SK-N-SH (cell line): Measurements from ENCODE around the gene ORC4. TPM values are rescaled to one million over a fixed set of nuclear protein-coding genes. Genes with fewer than 3 reads are reported as not detected.

Source experiments
- CTCF ChIA-PET: fragments of 300-600, 350-600 bp; formaldehyde crosslinking; extraction: SDS; loops from one replicate; lab custom pipeline; 2021; lab: Yijun Ruan, JAX
- POLR2A ChIA-PET: fragments of 350-600 bp; sonication (Branson Sonifier 250); formaldehyde crosslinking; extraction: SDS; loops from one replicate; lab custom pipeline; 2020; ENCODE audit warnings: antibody characterized with exemption, inconsistent platforms; lab: Yijun Ruan, JAX
- DNase-seq: peaks from one replicate; pipeline ENCODE4 v3.0.0; 2012
- H2AFZ ChIP-seq: fragments of 200-600 bp; sonication (generic); 2 replicates; pipeline ENCODE4 v1.8.1; 2016; ENCODE audit warnings: antibody characterized with exemption, mild to moderate bottlenecking, low read depth
- H3F3A ChIP-seq: fragments of 200-600 bp; sonication (generic); replicated peaks from 2 replicates; pipeline ENCODE3; 2016; ENCODE audit warnings: antibody characterized with exemption, mild to moderate bottlenecking; ENCODE audit not compliant: insufficient read depth
- H3K27ac ChIP-seq, 2 experiments: fragments of 200-500 bp in 1 of 2; fragments of 200-600 bp in 1 of 2; sonication (Bioruptor generic) in 1 of 2; sonication (generic), shearing (Covaris generic) in 1 of 2; 2 replicates each; pipeline versions ENCODE4 v1.5.1 to v1.6.1; 2014 to 2016; ENCODE audit warnings: low read depth in 2 of 2, inconsistent platforms in 1 of 2, low read length in 1 of 2, mild to moderate bottlenecking in 1 of 2, mixed read lengths in 1 of 2
- H3K27me3 ChIP-seq: fragments of 200-600 bp; sonication (generic), shearing (Covaris generic); 2 replicates; pipeline ENCODE4 v1.6.1; 2016; ENCODE audit warnings: mixed run types; ENCODE audit not compliant: insufficient read depth
- H3K36me3 ChIP-seq, 2 experiments: fragments of 200-500 bp in 1 of 2; fragments of 200-600 bp in 1 of 2; sonication (Bioruptor generic) in 1 of 2; sonication (generic) in 1 of 2; replicated peaks in 1 of 2; 2 replicates each; pipeline versions ENCODE3 to v1.5.1; 2014 to 2016; ENCODE audit warnings: low read length in 1 of 2, mild to moderate bottlenecking in 1 of 2; ENCODE audit not compliant: insufficient read depth in 2 of 2, control insufficient read depth in 1 of 2
- H3K4me1 ChIP-seq, 2 experiments: fragments of 200-500 bp in 1 of 2; fragments of 200-600 bp in 1 of 2; sonication (Bioruptor generic) in 1 of 2; sonication (generic), shearing (Covaris generic) in 1 of 2; 2 replicates each; pipeline versions ENCODE4 v1.5.1 to v1.6.1; 2014 to 2016; ENCODE audit warnings: low read depth in 1 of 2, low read length in 1 of 2, mixed run types in 1 of 2; ENCODE audit not compliant: insufficient read depth in 2 of 2, control insufficient read depth in 1 of 2
- H3K4me2 ChIP-seq: fragments of 200-600 bp; sonication (generic), shearing (Covaris generic); 2 replicates; pipeline ENCODE4 v1.6.1; 2017; ENCODE audit warnings: mixed run types
- H3K4me3 ChIP-seq, 2 experiments: fragments of 200-500 bp in 1 of 2; fragments of 200-600 bp in 1 of 2; sonication (Bioruptor generic) in 1 of 2; sonication (generic), shearing (Covaris generic) in 1 of 2; 2 replicates each; pipeline versions ENCODE4 v1.5.1 to v1.8.1; 2014 to 2016; ENCODE audit warnings: low read depth in 2 of 2, inconsistent platforms in 1 of 2, low read length in 1 of 2, mild to moderate bottlenecking in 1 of 2, mixed read lengths in 1 of 2, moderate library complexity in 1 of 2
- H3K79me2 ChIP-seq: fragments of 200-600 bp; sonication (generic); 2 replicates; pipeline ENCODE4 v1.8.1; 2017; ENCODE audit warnings: mild to moderate bottlenecking; ENCODE audit not compliant: insufficient read depth
- H3K9ac ChIP-seq: fragments of 200-600 bp; sonication (generic); 2 replicates; pipeline ENCODE4 v1.6.1; 2017; ENCODE audit warnings: mixed run types
- H3K9me2 ChIP-seq: fragments of 200-600 bp; sonication (generic); 2 replicates; pipeline ENCODE4 v1.6.1; 2017; ENCODE audit warnings: mixed run types
- H3K9me3 ChIP-seq: fragments of 200-600 bp; sonication (generic); 2 replicates; pipeline ENCODE4 v1.6.1; 2017; ENCODE audit warnings: mixed run types, mild to moderate bottlenecking, moderate library complexity
- H4K20me1 ChIP-seq: fragments of 200-600 bp; sonication (generic); 2 replicates; pipeline ENCODE4 v1.6.1; 2017; ENCODE audit warnings: mild to moderate bottlenecking, mixed run types; ENCODE audit not compliant: insufficient read depth
- CHD2 ChIP-seq: fragments of 150-350 bp; IDR thresholded peaks from 2 replicates; pipeline ENCODE4 v1.6.1; 2018; ENCODE audit warnings: low read length; ENCODE audit not compliant: partially characterized antibody
- EP300 ChIP-seq, 2 experiments: IDR thresholded peaks; 2 replicates each; pipeline versions ENCODE4 v1.4.0 to v1.6.1; 2012; ENCODE audit warnings: borderline replicate concordance in 1 of 2, low read depth in 1 of 2, low read length in 1 of 2
- FOXJ3 ChIP-seq: sonication (generic); formaldehyde crosslinking; IDR thresholded peaks from 2 replicates; pipeline ENCODE4 v1.5.1; 2020; ENCODE audit warnings: mild to moderate bottlenecking, missing genetic modification reagents
- FOXM1 ChIP-seq: IDR thresholded peaks from 2 replicates; pipeline ENCODE4 v1.4.0; 2012; ENCODE audit warnings: low read depth, mild to moderate bottlenecking
- GABPA ChIP-seq: IDR thresholded peaks from 2 replicates; pipeline ENCODE4 v1.4.0; 2012; ENCODE audit warnings: low read depth, mild to moderate bottlenecking
- GATA2 ChIP-seq: sonication (generic); formaldehyde crosslinking; IDR thresholded peaks from 2 replicates; pipeline ENCODE4 v1.5.0; 2020; ENCODE audit warnings: mild to moderate bottlenecking, missing genetic modification reagents
- JUND ChIP-seq: IDR thresholded peaks from 2 replicates; pipeline ENCODE4 v1.4.0; 2012
- MEF2A ChIP-seq: IDR thresholded peaks from 2 replicates; pipeline ENCODE4 v1.4.0; 2012; ENCODE audit warnings: low read depth, borderline replicate concordance
- MXI1 ChIP-seq: IDR thresholded peaks from 2 replicates; pipeline ENCODE4 v1.6.1; 2012; ENCODE audit warnings: mild to moderate bottlenecking, low read depth, low read length, improper control_type of control experiment
- NRF1 ChIP-seq: IDR thresholded peaks from 2 replicates; pipeline ENCODE4 v1.6.1; 2012; ENCODE audit warnings: low read depth, mild to moderate bottlenecking, low read length
- POLR2AphosphoS5 ChIP-seq: IDR thresholded peaks from 2 replicates; pipeline ENCODE4 v1.6.1; 2012; ENCODE audit warnings: low read depth, low read length
- SMC3 ChIP-seq: IDR thresholded peaks from 2 replicates; pipeline ENCODE4 v1.6.1; 2012; ENCODE audit warnings: low read depth, low read length, improper control_type of control experiment
- TAF1 ChIP-seq: IDR thresholded peaks from 2 replicates; pipeline ENCODE4 v1.6.1; 2012; ENCODE audit warnings: low read depth, mild to moderate bottlenecking, low read length, moderate library complexity, borderline replicate concordance
- TCF12 ChIP-seq: IDR thresholded peaks from 2 replicates; pipeline ENCODE4 v1.4.0; 2012
- YY1 ChIP-seq: IDR thresholded peaks from 2 replicates; pipeline ENCODE4 v1.4.0; 2012; ENCODE audit warnings: low read depth, mild to moderate bottlenecking
- polyA plus RNA-seq, 3 experiments: library from polyadenylated mRNA; depleted of rRNA; stranded (reverse); fragments of >200 nt; gene quantifications; 2 replicates each; pipeline ENCODE4 v1.2.3, GENCODE V29; 2012
- TF ChIP-seq, protein P1 (sequence below): fragments of 150-350 bp; IDR thresholded peaks from 2 replicates; pipeline ENCODE4 v1.6.1; 2016; ENCODE audit warnings: mild to moderate bottlenecking, low read depth, low read length
- TF ChIP-seq, protein P2 (sequence below): IDR thresholded peaks from 2 replicates; pipeline ENCODE4; 2012
- TF ChIP-seq, protein P3 (sequence below): IDR thresholded peaks from 2 replicates; pipeline ENCODE4 v1.6.1; 2012; ENCODE audit warnings: mild to moderate bottlenecking, low read depth, low read length, moderate library complexity

ORC4 gene
- polyA plus RNA-seq, 1 of the 3 experiments (the other 2 are of a cell fraction): 15.2 TPM

DNA sequence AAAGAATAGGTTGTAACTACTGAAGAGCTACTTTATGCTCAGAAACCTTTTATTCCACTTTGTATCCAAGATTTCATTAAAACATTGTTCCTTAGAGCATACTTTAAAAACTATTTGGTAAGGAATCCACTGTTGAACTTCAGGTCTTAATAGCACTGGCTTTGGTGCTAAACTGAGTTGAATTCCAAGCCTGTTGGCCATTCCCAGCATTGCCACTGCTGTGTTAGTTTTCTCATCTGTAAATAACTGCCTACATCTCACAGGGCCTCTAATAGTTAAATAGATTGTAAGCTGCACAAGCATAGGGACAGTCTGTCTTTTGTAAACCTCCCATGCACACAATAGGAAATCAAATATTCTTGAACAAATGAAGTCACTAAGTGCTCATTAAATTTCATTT is 86.6 kb downstream of the ORC4 start:
- H3K27me3 ChIP-seq: no peaks in the 10 kb centered on the region
- H4K20me1 ChIP-seq: no peaks in the 10 kb centered on the region
- CTCF ChIA-PET: no interaction called here
- no peak overlapping the region for H3K4me3 ChIP-seq
- POLR2A ChIA-PET: no interaction called here
- H3K79me2 ChIP-seq: no peaks in the 10 kb centered on the region
- H3K9me3 ChIP-seq: no peaks in the 10 kb centered on the region
- H2AFZ ChIP-seq: no peak overlapping the region
- H3K9ac ChIP-seq: no peak overlapping the region
- no peaks in the 10 kb centered on the region for H3K4me1 ChIP-seq
- H3K4me2 ChIP-seq: no peak overlapping the region
- H3F3A ChIP-seq: peaks cover 20% of the 10 kb centered on the region
- no peak for DNase-seq
- no peak overlapping the region for H3K27ac ChIP-seq
- H3K9me2 ChIP-seq: no peaks in the 10 kb centered on the region
- H3K36me3 ChIP-seq: peaks cover 36 to 69% of the 10 kb centered on the region in 2 experiments
- TF ChIP-seq FOXJ3 (CRISPR knock-in tag) (no peak), GABPA (no peak), MEF2A (no peak), YY1 (no peak), CHD2 (no peak), MXI1 (no peak), SMC3 (no peak), FOXM1 (no peak), NRF1 (no peak), POLR2AphosphoS5 (no peak), EP300 (IDR thresholded peaks at IDR 0.05; ENCODE audit: borderline replicate concordance in 1 of 2, low read depth in 1 of 2, low read length in 1 of 2) (no peak), TCF12 (no peak), TAF1 (no peak), JUND (no peak), GATA2 (CRISPR knock-in tag) (no peak)
- TF ChIP-seq, protein P1, sequence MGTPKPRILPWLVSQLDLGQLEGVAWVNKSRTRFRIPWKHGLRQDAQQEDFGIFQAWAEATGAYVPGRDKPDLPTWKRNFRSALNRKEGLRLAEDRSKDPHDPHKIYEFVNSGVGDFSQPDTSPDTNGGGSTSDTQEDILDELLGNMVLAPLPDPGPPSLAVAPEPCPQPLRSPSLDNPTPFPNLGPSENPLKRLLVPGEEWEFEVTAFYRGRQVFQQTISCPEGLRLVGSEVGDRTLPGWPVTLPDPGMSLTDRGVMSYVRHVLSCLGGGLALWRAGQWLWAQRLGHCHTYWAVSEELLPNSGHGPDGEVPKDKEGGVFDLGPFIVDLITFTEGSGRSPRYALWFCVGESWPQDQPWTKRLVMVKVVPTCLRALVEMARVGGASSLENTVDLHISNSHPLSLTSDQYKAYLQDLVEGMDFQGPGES: no peak
- TF ChIP-seq, protein P2, sequence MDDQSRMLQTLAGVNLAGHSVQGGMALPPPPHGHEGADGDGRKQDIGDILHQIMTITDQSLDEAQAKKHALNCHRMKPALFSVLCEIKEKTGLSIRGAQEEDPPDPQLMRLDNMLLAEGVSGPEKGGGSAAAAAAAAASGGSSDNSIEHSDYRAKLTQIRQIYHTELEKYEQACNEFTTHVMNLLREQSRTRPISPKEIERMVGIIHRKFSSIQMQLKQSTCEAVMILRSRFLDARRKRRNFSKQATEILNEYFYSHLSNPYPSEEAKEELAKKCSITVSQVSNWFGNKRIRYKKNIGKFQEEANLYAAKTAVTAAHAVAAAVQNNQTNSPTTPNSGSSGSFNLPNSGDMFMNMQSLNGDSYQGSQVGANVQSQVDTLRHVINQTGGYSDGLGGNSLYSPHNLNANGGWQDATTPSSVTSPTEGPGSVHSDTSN: no peak
- TF ChIP-seq, protein P3, sequence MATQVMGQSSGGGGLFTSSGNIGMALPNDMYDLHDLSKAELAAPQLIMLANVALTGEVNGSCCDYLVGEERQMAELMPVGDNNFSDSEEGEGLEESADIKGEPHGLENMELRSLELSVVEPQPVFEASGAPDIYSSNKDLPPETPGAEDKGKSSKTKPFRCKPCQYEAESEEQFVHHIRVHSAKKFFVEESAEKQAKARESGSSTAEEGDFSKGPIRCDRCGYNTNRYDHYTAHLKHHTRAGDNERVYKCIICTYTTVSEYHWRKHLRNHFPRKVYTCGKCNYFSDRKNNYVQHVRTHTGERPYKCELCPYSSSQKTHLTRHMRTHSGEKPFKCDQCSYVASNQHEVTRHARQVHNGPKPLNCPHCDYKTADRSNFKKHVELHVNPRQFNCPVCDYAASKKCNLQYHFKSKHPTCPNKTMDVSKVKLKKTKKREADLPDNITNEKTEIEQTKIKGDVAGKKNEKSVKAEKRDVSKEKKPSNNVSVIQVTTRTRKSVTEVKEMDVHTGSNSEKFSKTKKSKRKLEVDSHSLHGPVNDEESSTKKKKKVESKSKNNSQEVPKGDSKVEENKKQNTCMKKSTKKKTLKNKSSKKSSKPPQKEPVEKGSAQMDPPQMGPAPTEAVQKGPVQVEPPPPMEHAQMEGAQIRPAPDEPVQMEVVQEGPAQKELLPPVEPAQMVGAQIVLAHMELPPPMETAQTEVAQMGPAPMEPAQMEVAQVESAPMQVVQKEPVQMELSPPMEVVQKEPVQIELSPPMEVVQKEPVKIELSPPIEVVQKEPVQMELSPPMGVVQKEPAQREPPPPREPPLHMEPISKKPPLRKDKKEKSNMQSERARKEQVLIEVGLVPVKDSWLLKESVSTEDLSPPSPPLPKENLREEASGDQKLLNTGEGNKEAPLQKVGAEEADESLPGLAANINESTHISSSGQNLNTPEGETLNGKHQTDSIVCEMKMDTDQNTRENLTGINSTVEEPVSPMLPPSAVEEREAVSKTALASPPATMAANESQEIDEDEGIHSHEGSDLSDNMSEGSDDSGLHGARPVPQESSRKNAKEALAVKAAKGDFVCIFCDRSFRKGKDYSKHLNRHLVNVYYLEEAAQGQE: no peak
